T-helper 2 cell treated with Interferon-gamma antibody and Interleukin-4, amounts not matched to agents 100 ng/mL and 5 ng/mL, for 36 hours (primary cell): ENCODE measurements around the gene TGM1. TPM values are rescaled to one million over a fixed set of nuclear protein-coding genes. Genes with fewer than 3 reads are reported as not detected.

Experiments used
- intact Hi-C: fragments of 100-400 bp; cut with micrococcal nuclease; formaldehyde crosslinking; loops from one replicate; pipeline ENCODE4 v1.15.1; 2023
- total RNA-seq: library from RNA; stranded (reverse); gene quantifications from 2 replicates; pipeline ENCODE4 v1.2.3, GENCODE V29; 2022

Gene TGM1
- total RNA-seq, result 4.1 and 5.6 TPM in 2 replicates

- intact Hi-C loops, result no loop called here
These were observed at the start of gene TGM1 for GRCh38 chr14:24262821-24263733. Gene TGM1, minus strand, starts transcription at chr14:24263177. Its CDS starts 825 bp downstream, at chr14:24262352.

DNA sequence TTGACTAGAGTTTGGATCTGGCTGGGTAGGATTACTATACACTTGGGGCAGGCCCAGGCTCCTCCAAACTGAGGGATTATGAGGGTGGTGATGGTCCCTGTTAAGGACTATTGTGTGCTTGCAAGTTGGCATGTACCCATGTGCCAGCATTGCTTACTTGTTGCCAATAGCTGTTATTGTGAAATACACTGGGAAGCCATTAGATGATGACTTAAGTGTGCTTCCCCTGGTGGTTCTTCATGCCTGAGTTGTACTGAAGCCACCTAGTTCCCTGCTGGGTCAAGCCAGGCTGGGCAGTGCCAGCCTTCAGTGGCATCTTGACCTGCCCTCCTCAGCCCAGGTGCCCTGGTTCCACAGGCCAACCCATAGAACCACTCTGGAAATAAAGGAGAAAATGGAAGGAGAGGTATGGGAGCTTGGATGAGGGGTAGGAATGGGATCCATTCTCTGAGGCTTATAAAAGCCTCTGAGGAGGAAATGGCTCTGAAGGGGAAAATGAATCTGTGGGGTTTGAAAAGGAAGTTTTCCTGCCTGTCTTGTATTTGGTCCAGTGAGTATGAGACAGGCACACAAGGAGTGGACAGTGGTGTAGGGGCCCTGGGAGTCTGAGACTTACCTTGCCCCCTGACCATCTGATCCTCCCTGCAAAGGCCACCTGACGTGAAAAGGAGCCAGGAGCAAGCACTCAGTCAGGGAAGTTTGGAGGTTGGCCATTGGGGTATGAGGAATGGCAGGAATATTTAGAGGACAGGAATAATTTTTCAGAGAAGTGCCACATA is 49.0 kb upstream of the TGM1 start:
- intact Hi-C loops, result loop anchor here (1.0 to 5.0 kb wide), 3 partner anchors 21 to 120 kb away; partner anchors contain the start of gene CHMP4A

DNA sequence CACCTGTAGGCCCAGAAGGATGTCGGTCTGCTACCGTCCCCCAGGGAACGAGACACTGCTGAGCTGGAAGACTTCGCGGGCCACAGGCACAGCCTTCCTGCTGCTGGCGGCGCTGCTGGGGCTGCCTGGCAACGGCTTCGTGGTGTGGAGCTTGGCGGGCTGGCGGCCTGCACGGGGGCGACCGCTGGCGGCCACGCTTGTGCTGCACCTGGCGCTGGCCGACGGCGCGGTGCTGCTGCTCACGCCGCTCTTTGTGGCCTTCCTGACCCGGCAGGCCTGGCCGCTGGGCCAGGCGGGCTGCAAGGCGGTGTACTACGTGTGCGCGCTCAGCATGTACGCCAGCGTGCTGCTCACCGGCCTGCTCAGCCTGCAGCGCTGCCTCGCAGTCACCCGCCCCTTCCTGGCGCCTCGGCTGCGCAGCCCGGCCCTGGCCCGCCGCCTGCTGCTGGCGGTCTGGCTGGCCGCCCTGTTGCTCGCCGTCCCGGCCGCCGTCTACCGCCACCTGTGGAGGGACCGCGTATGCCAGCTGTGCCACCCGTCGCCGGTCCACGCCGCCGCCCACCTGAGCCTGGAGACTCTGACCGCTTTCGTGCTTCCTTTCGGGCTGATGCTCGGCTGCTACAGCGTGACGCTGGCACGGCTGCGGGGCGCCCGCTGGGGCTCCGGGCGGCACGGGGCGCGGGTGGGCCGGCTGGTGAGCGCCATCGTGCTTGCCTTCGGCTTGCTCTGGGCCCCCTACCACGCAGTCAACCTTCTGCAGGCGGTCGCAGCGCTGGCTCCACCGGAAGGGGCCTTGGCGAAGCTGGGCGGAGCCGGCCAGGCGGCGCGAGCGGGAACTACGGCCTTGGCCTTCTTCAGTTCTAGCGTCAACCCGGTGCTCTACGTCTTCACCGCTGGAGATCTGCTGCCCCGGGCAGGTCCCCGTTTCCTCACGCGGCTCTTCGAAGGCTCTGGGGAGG is 47.9 kb upstream of the TGM1 start, which contains the start of gene LTB4R:
LTB4R (plus strand) TSS at position 857 of the 959 bp plus-strand sequence. CDS start 4,150 bp downstream, outside the sequence.
- intact Hi-C loops, result loop anchor here (1.0 to 5.0 kb wide), 3 partner anchors 22 to 121 kb away; partner anchors contain the start of gene CHMP4A

- intact Hi-C loops, result loop anchor here (2.0 to 5.0 kb wide), 2 partner anchors 23 to 122 kb away; no protein-coding TSS in a partner anchor
These were observed 47.3 kb upstream of the TGM1 start for GRCh38 chr14:24310265-24310645.

DNA sequence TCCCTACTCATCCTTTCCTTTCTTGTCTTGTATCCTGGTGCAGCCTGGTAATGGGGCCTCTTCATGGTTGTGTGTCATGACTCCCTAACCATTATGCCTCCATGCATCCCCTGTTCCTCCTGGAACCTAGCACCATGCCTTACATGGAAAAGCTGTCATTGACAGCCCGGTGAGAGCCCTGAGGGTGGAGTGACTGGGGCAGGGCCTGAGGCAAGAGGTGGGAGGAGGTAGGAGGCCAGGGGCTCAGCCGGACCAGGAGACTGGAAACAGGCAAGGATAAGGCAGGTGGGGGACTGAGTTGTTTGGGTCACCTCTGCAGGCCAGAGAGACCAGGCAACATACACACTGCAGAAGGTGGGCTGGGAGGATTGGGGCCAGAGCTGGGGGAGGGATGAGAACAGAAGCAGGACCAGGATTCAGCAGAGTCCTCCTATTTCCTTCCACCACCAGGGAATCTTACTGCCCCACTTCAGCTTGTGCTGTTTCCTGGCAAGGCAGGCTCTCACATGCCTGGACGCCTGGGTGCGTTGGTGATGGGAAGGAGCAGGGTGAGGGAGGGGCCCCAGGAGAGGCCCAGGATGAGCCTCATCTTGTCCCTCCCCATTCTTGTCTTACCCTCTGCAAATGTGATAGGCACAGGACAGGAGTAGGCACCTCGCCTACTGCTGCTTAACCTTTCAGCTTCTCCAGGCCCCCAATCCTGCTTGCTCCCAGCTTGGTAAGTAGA is 46.7 kb upstream of the TGM1 start, which contains the start of gene LTB4R2:
LTB4R2 (plus strand) TSS at position 603 of the 727 bp plus-strand sequence. CDS start 525 bp downstream, outside the sequence.
- intact Hi-C loops, result loop anchor here (2.0 to 5.0 kb wide), 2 partner anchors 23 to 123 kb away; no protein-coding TSS in a partner anchor

DNA sequence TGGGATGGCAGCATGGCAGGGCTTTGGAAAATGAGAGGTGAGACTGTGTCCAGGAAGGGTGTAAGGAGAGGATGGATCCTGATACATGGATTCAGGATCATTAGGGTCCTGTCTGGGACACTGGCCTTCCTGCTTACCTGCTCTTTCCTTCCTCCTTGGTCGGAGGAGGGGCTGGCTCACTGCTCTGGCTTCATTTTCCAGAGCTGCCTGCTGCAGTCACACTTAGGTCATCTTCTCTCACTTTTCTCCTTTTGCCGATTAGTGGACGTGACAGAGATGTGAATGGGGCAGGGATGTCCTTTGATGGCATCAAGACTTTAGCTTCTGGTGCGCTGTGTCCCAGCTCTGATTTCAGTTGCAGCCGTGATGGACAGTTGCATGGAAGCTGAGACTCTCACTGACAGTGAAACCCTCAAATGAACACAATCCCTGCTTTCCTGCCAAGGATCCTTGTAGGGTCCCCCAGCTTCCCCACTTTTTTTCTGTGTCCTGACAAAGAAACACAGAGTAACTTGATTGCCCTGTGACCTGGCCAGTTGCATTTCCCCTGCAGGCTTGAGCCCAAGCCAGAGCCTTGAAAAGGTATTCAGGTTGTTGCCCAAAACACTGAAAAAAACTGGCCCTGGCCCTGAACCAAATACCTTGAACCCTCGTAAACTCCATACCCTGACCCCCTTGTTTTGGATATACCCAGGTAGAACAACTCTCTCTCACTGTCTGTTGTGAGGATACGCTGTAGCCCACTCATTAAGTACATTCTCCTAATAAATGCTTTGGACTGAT is 45.6 kb upstream of the TGM1 start:
- intact Hi-C loops, result loop anchor here (1.0 kb wide), 1 partner anchor 66 kb away; the partner anchor contains the start of gene TINF2

GRCh38 chr14:24307575-24308341 is 44.8 kb upstream of the TGM1 start, which contains the start of gene CIDEB:
Gene CIDEB, minus strand, starts transcription at chr14:24307977. Its CDS starts 119 bp downstream, at chr14:24307858.
- intact Hi-C loops, result loop anchor here (1.0 kb wide), 1 partner anchor 65 kb away; the partner anchor contains the start of gene TINF2

- intact Hi-C loops, result no loop called here
These were observed 44.2 kb upstream of the TGM1 start for GRCh38 chr14:24307156-24307574.

DNA sequence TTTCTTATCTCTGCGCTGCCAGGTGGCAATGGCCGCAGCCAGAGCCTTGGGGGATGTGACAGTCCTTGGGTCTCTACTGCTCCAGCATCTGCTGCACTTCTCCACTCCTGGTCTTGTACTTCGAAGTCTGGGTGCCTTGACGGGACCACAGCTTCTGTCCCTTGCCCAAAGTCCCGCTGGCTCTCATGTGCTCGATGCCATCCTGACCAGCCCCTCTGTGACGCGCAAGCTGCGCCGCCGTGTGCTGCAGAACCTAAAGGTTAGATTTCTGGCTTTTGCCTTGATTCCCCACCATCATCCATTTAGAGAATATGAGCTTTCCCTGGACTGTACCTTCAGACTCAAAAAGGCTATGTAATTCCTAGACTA is 41.0 kb upstream of the TGM1 start:
- intact Hi-C loops, result no loop called here

GRCh38 chr14:24300326-24300980 is 37.5 kb upstream of the TGM1 start:
- intact Hi-C loops, result no loop called here

DNA sequence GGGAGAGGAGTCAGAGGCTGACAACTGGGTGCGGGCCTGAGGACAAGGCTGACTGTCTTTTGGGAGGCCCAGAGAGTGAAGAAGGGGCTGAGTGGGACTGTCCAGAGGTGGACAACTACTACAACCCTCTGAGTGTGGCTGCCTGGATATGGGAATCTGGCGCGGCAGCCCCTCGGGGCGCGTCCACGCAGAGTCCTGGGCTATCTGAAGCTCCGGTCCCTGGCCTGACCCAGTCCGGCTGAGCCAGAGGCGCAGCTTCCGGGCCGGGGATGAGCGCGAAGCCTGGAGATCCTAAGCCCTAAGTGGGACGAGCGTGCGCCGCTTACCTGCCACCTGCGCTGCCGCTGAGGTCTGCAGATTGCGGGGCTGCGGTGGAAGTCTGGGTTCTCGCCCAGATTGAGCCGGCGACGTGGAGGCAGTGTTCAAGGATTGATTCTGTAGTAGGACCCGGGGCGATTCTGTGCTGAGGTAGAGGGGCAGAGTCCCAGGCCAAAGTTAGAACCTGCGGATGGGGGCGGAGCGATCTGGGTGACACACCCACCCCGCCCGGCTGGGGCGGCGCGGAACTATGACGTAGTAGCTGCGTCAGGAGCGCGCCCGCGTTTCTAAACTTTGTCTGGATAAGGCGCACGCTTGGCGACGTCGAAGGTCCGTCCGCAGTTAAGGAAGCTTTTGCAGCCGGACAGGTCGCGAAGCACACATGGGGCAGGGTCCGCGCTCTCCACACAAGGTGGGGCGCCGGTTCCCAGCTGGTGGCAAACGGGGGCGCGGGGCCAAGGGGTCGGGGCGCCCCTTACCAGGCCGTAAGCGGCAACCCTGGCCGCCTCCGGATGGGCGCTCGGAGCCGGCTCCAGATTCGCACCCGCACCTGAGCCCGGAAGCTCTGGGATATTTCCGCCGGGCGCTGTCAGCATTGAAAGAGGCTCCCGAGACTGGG is 36.5 kb upstream of the TGM1 start, which contains the start of the genes DHRS1 and NOP9:
DHRS1 (minus strand) TSS at position 526 of the 937 bp plus-strand sequence. CDS start 674 bp downstream, outside the sequence.
NOP9 (plus strand) TSS at position 596 of the 937 bp plus-strand sequence; CDS start at position 701, 105 bp downstream.
- intact Hi-C loops, result loop anchor here (1.0 to 5.0 kb wide), 6 partner anchors 20 to 152 kb away; partner anchors contain the start of genes MDP1, PSME2, RABGGTA and RNF31

GRCh38 chr14:24298892-24299254 is 35.9 kb upstream of the TGM1 start:
- intact Hi-C loops, result loop anchor here (1.0 to 5.0 kb wide), 6 partner anchors 20 to 152 kb away; partner anchors contain the start of genes MDP1, PSME2, RABGGTA and RNF31

- intact Hi-C loops, result loop anchor here (5.0 kb wide), 2 partner anchors 35 to 150 kb away; partner anchors contain the start of genes PSME2 and RNF31
These were observed 34.4 kb upstream of the TGM1 start for GRCh38 chr14:24297190-24297964.

DNA sequence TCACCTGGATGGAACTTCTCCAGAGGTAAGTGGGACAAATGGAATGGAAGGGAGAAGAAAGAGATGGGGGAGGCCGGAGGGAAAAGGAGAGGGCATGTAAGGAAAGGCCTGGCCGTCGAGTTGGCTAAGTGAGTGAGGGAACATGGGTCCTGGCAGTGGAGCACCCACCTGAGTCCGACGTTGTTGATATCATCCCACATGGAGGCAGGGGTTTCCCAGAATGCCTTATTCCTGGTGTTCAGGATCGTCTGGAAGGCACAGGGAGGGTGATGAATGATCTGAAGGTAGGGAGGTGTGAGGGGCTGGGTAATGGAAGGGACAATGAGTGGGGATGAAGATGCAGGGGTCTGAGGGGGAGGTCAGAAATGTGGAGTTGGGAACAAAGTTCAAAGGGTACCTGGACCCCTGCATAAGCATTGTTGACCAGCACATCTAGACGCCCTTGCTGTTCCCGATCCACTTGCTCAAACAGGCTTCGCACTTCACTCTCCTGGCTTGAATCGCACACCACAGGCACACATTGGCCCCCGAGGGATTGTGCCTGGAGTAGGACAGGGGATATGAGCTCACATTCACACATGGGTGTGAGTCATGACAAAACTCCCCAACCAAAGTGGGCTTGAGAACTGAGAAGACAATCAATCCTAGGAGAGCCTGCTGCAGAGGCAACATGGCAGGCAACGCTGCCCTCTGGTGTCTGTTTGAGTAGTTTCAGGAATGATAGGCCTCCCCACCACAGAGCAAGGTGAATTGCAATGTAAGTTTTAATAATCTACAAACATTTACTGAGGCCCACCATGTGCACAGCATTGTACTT is 33.6 kb upstream of the TGM1 start:
- intact Hi-C loops, result loop anchor here (5.0 kb wide), 2 partner anchors 36 to 149 kb away; partner anchors contain the start of genes PSME2 and RNF31
